Testis (tissue), 3 donors: Measurements from ENCODE around the gene ANKRD2. TPM values are rescaled to one million over a fixed set of nuclear protein-coding genes. Genes with fewer than 3 reads are reported as not detected.

Source experiments
- DNase-seq: peaks from one replicate; pipeline ENCODE4 v3.0.0-alpha.2; 2019
- H3K27ac ChIP-seq, 2 donors: fragments of 200-600 bp; sonication (generic); one replicate each; pipeline ENCODE4 v1.5.1; 2019
- H3K27me3 ChIP-seq: fragments of 200-600 bp; sonication (generic); one replicate; pipeline ENCODE4 v1.5.1; 2019
- H3K36me3 ChIP-seq: fragments of 200-600 bp; sonication (generic); one replicate; pipeline ENCODE4 v1.5.1; 2017; ENCODE audit warnings: low read depth; ENCODE audit errors: missing control alignments
- H3K4me1 ChIP-seq: fragments of 200-600 bp; sonication (generic); one replicate; pipeline ENCODE4 v1.5.1; 2019
- H3K4me3 ChIP-seq, 2 donors: fragments of 200-600 bp; sonication (generic); one replicate each; pipeline ENCODE4 v1.5.1; 2017 to 2019
- H3K9me3 ChIP-seq: fragments of 200-600 bp; sonication (generic); one replicate; pipeline ENCODE4 v1.5.1; 2017
- POLR2A ChIP-seq: fragments of 450-650 bp; IDR thresholded peaks from one replicate; pipeline ENCODE4 v1.6.1; 2017; ENCODE audit warnings: antibody characterized with exemption, mild to moderate bottlenecking, moderate library complexity
- WGBS, 2 donors: methylation state at CpG; one replicate each; pipeline ENCODE4 v1.1.5; 2018; 5-methylcytosine and 5-hydroxymethylcytosine counted together
- intact Hi-C: fragments of 100-400 bp; cut with DNase I; formaldehyde crosslinking; loops from one replicate; pipeline ENCODE4 v1.15.1; 2023; ENCODE audit warnings: low total_unique reads
- polyA plus RNA-seq: library from polyadenylated mRNA; stranded (reverse); fragments of 350-450 nt; fragmentation: Illumina TruSeq; extraction: RNeasy Lipid Tissue Mini Kit (QIAGEN cat#74804); gene quantifications from one replicate; pipeline ENCODE4 v1.2.3, GENCODE V29; 2014; ENCODE audit warnings: low read depth, low replicate concordance; ENCODE audit not compliant: insufficient read depth
- total RNA-seq, 2 donors: library from RNA; depleted of rRNA; stranded (reverse); fragments of >200 nt; gene quantifications; one replicate each; pipeline ENCODE4 v1.2.3, GENCODE V29; 2016
- TF ChIP-seq, protein P1 (sequence below), 3 experiments: fragments of 450-650 bp in 2 of 3; fragments of 200-600 bp in 1 of 3; sonication (generic) in 1 of 3; IDR thresholded peaks; one replicate each; pipeline ENCODE4 v1.5.1; 2016 to 2019; ENCODE audit warnings: antibody characterized with exemption in 3 of 3, mild to moderate bottlenecking in 2 of 3, moderate library complexity in 1 of 3

The ANKRD2 gene
- total and polyA plus RNA-seq, 3 donors from 2014 or later, result 0.43 to 3.5 (median 1.9) TPM

- no peaks in the 10 kb centered on the region for H3K36me3 ChIP-seq
- TF ChIP-seq POLR2A, result no peak
- TF ChIP-seq, protein P1, sequence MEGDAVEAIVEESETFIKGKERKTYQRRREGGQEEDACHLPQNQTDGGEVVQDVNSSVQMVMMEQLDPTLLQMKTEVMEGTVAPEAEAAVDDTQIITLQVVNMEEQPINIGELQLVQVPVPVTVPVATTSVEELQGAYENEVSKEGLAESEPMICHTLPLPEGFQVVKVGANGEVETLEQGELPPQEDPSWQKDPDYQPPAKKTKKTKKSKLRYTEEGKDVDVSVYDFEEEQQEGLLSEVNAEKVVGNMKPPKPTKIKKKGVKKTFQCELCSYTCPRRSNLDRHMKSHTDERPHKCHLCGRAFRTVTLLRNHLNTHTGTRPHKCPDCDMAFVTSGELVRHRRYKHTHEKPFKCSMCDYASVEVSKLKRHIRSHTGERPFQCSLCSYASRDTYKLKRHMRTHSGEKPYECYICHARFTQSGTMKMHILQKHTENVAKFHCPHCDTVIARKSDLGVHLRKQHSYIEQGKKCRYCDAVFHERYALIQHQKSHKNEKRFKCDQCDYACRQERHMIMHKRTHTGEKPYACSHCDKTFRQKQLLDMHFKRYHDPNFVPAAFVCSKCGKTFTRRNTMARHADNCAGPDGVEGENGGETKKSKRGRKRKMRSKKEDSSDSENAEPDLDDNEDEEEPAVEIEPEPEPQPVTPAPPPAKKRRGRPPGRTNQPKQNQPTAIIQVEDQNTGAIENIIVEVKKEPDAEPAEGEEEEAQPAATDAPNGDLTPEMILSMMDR (IDR thresholded peaks at IDR 0.05), result no peak
- H3K4me3 ChIP-seq, result peak overlapping the region in 1 of 2 donors; percentile 15
- no peaks in the 10 kb centered on the region for H3K27me3 ChIP-seq
- H3K4me1 ChIP-seq, result no peaks in the 10 kb centered on the region
- no peak for DNase-seq
- WGBS, 2 donors, result 47 to 60% methylated on average over 30 to 39 of the region's 40 CpGs
- intact Hi-C loops, result loop anchor here (5.0 kb wide), 1 partner anchor 34 kb away; no protein-coding TSS in a partner anchor
- H3K27ac ChIP-seq, result no peak overlapping the region
- no peaks in the 10 kb centered on the region for H3K9me3 ChIP-seq
Observed at GRCh38 chr10:97578171-97578844, 5.7 kb downstream of the ANKRD2 start.

DNA sequence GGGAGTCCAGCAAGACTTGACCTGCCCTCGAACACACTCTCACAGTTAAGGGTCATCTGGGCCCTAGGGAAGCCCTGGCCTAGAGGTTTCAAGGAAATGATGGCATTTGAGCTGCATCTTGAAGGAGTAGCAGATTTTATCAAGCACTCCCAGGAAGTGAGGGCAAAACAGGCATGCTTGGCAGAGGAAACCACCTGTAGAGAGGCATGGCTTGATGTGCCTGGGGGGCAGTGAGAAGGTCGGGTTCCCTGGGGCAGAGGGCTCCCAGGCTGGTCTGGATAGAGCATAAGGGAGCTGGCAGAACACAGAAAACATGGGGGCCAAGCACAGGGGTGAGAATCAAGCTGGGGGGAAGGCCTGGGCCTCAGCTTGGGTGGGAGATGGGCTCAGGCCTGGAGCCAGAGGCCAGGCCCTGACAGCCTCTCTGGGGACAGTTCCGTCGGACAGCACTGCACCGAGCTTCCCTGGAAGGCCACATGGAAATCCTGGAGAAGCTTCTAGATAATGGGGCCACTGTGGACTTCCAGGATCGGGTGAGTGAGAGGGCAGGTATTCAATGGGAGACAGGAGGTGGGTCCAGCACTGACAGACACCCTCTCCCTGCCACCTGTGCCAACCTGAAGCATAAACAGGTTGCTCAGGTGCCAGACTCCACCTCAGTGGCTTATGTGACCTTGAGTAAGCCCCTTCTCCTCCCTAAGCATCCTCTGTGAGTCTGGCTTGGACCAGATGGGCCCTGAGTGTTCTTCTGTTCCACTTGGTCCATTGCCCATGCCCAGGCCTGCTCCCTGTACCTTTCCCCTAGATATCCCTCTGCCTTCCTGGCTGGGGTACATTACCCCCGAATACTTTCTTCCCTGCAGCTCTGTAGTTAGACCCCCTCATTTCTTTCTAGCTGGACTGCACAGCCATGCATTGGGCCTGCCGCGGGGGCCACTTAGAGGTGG is 8.1 kb downstream of the ANKRD2 start:
- Histone ChIP-seq H3K9me3 (no peaks in the 10 kb centered on the region), H3K27me3 (no peaks in the 10 kb centered on the region), H3K4me3 (no peak overlapping the region), H3K36me3 (no peaks in the 10 kb centered on the region), H3K27ac (no peak overlapping the region), H3K4me1 (no peaks in the 10 kb centered on the region)
- intact Hi-C loops, result no loop called here
- no peak for TF ChIP-seq POLR2A
- TF ChIP-seq, protein P1 (IDR thresholded peaks at IDR 0.05), result no peak
- 88 to 94% methylated on average over 6 to 9 of the region's 9 CpGs for WGBS, 2 donors
- no peak for DNase-seq

- no peak for DNase-seq
- 87 to 92% methylated on average over 8 of the region's 8 CpGs for WGBS, 2 donors
- Histone ChIP-seq H3K4me1 (no peaks in the 10 kb centered on the region), H3K4me3 (no peak overlapping the region), H3K27me3 (no peaks in the 10 kb centered on the region), H3K36me3 (no peaks in the 10 kb centered on the region), H3K27ac (no peak overlapping the region), H3K9me3 (no peaks in the 10 kb centered on the region)
- intact Hi-C loops, result no loop called here
- TF ChIP-seq POLR2A, result no peak
- TF ChIP-seq, protein P1 (IDR thresholded peaks at IDR 0.05), result no peak
Observed at GRCh38 chr10:97582169-97582568, 9.6 kb downstream of the ANKRD2 start.

GRCh38 chr10:97583476-97583875 is 10.9 kb downstream of the ANKRD2 start:
- Histone ChIP-seq H3K27ac (no peak overlapping the region), H3K27me3 (no peaks in the 10 kb centered on the region), H3K36me3 (no peaks in the 10 kb centered on the region), H3K9me3 (no peaks in the 10 kb centered on the region), H3K4me1 (no peaks in the 10 kb centered on the region), H3K4me3 (no peak overlapping the region)
- intact Hi-C loops, result no loop called here
- no peak for DNase-seq
- TF ChIP-seq POLR2A, result no peak
- TF ChIP-seq, protein P1 (IDR thresholded peaks at IDR 0.05), result no peak
- WGBS, 2 donors, result 92 to 96% methylated on average over 3 to 13 of the region's 13 CpGs
